WERI-Rb-1 (cell line): ENCODE measurements around the gene PXDC1.

ENCODE experiments used
- DNase-seq: peaks from one replicate; pipeline ENCODE4 v3.0.0-alpha.2; 2020
- H3K27ac ChIP-seq: fragments of 250-450 bp; sonication (Bioruptor Pico); 2 replicates; pipeline ENCODE4 v1.5.1; 2020; ENCODE audit warnings: mild to moderate bottlenecking, moderate library complexity
- H3K27me3 ChIP-seq: fragments of 250-450 bp; sonication (Bioruptor Pico); 2 replicates; pipeline ENCODE4 v1.5.1; 2021; ENCODE audit warnings: mild to moderate bottlenecking, low read depth, moderate library complexity; ENCODE audit not compliant: insufficient read depth, severe bottlenecking
- H3K36me3 ChIP-seq: fragments of 250-450 bp; sonication (Bioruptor Pico); 2 replicates; pipeline ENCODE4 v1.5.1; 2020; ENCODE audit warnings: mild to moderate bottlenecking, moderate library complexity
- H3K4me3 ChIP-seq: 2 replicates; pipeline ENCODE4 v1.5.1; 2011; ENCODE audit warnings: low read depth, mild to moderate bottlenecking, control low read depth, low read length
- H3K9me3 ChIP-seq: fragments of 250-450 bp; sonication (Bioruptor Pico); 2 replicates; pipeline ENCODE4 v1.5.1; 2021; ENCODE audit warnings: mild to moderate bottlenecking, moderate library complexity; ENCODE audit not compliant: severe bottlenecking
- CTCF ChIP-seq: IDR thresholded peaks from 2 replicates; pipeline ENCODE4 v1.5.1; 2011; ENCODE audit warnings: low read depth, mild to moderate bottlenecking, control low read depth, inconsistent platforms, low read length

PXDC1 gene

GRCh38 chr6:3751077-3751729 lies at the start of gene PXDC1:
Gene PXDC1, minus strand, starts transcription at chr6:3751713. Its CDS starts 182 bp downstream, at chr6:3751531.
- Histone ChIP-seq H3K4me3 (peak within 1 kb of the TSS; percentile 62), H3K27ac (no peak within 1 kb of the TSS; the same call in 1 of the 2 replicates), H3K36me3 (no peaks in the 10 kb centered on the region), H3K27me3 (peaks cover 6% of the 10 kb centered on the region), H3K9me3 (no peaks in the 10 kb centered on the region)
- TF ChIP-seq CTCF = no peak
- DNase-seq = peak; percentile 44

GRCh38 chr6:3800850-3801591 lies 49.5 kb upstream of the PXDC1 start:
- H3K27ac ChIP-seq = no peak overlapping the region
- H3K36me3 ChIP-seq = no peaks in the 10 kb centered on the region
- no peak overlapping the region for H3K4me3 ChIP-seq
- no peak for DNase-seq
- no peaks in the 10 kb centered on the region for H3K9me3 ChIP-seq
- no peak for TF ChIP-seq CTCF
- no peaks in the 10 kb centered on the region for H3K27me3 ChIP-seq

GRCh38 chr6:3799719-3800118 lies 48.2 kb upstream of the PXDC1 start:
- Histone ChIP-seq H3K9me3 (no peaks in the 10 kb centered on the region), H3K4me3 (no peak overlapping the region), H3K27ac (no peak overlapping the region), H3K27me3 (no peaks in the 10 kb centered on the region), H3K36me3 (no peaks in the 10 kb centered on the region)
- TF ChIP-seq CTCF = no peak
- no peak for DNase-seq

- no peaks in the 10 kb centered on the region for H3K27me3 ChIP-seq
- no peak for DNase-seq
- H3K4me3 ChIP-seq = no peak overlapping the region
- H3K36me3 ChIP-seq = no peaks in the 10 kb centered on the region
- no peaks in the 10 kb centered on the region for H3K9me3 ChIP-seq
- no peak for TF ChIP-seq CTCF
- no peak overlapping the region for H3K27ac ChIP-seq
Measured at GRCh38 chr6:3798055-3798919, 46.8 kb upstream of the PXDC1 start.

GRCh38 chr6:3797231-3798054 lies 45.9 kb upstream of the PXDC1 start:
- no peak overlapping the region for H3K27ac ChIP-seq
- no peaks in the 10 kb centered on the region for H3K36me3 ChIP-seq
- no peak for TF ChIP-seq CTCF
- no peak overlapping the region for H3K4me3 ChIP-seq
- DNase-seq = no peak
- H3K27me3 ChIP-seq = no peaks in the 10 kb centered on the region
- H3K9me3 ChIP-seq = no peaks in the 10 kb centered on the region
